Myometrial cell (primary cell): ENCODE results near the gene TUBA8. TPM values are rescaled to one million over a fixed set of nuclear protein-coding genes. Genes with fewer than 3 reads are reported as not detected.

ENCODE experiments used
- total RNA-seq: library from RNA; depleted of rRNA; stranded (reverse); fragments of >200 nt; gene quantifications from 2 replicates; pipeline ENCODE4 v1.2.3, GENCODE V29; 2015

TUBA8 gene
- 0.18 TPM in 1 of 2 replicates, not detected in the other for total RNA-seq

DNA sequence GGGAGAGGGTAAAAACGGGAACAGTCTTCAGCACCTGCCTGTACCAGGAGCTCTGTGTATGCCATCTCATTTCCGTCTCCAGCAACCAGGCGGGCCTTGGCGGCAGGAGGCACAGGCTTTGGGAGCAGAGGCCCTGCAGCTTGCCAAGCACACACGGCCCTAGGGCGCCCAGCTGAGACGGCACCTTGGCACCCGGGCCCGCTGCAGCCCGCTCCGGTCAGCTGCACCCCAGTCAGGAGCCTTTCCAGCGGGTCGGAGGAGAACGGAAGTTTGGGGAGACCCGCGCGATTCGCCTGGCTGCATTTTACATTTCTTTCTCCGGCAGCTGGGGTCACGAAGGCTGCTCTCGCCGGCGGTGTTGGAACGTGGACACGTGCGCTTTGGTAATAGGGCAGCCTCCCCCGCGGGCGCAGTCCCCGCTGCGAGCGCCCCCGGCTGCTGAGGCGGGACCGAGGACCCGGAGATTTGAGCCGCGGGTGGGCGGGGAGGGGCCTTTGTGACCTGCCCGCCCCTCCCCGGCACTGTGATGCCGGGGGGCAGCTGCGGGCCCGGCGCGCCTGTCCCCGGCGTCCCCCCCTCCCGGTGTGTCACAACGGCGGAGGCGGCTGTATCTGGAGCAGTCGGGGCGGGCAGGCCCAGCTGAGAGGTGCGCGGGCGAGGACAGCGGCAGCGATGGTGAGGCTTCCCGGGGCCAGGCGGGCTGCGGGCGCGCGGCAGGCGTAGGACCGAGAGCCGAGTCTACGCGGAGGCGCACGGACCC is at the start of gene TUBA8:
TSS of gene TUBA8 (plus strand) at position 616 of the 760 bp plus-strand sequence. CDS start at position 673, 57 bp downstream.

DNA sequence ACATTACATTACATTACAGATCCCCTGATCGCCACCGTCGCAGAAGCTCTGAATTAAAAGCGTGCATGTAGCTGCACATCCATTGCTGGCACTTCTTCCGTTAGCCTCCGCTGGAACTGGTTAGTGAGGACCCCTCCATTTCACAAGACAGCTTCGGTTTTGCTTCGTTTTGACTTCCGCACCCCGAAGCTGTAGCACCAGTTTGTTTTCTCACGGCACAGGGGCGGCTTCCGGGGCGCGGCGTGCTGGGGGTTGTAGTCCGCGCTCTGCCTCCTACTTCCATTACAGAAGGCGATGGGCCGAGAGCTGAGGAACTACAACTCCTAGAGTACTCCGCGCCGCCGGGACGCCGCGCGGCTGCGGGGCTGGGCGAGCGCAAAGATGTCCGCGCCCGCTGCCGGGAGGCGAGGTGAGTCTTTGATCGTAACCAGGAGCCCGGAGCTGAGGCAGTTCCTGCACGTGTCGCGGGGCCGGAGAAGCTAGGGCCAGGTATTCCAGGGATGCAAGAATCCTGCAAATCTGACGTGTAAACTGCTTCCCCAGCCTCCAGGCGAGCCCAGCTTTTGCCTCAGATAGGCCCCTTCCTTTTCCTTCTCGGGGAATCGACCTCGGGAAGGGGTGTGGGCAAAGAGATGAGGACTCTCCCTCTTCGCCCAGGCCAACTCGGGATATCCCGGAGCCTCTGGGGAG is 32.8 kb upstream of the TUBA8 start, which contains the start of gene PEX26:
TSS of gene PEX26 (plus strand) at position 352 of the 690 bp plus-strand sequence. CDS start 387 bp downstream, outside the sequence.

Other genes starting within 250 kb of the TUBA8 start
- gene MICAL3, start 86.2 kb upstream of the TUBA8 start, total RNA-seq, result 15.1 and 20.2 TPM in 2 replicates
- gene PEX26, start 32.8 kb upstream of the TUBA8 start, total RNA-seq, result 20.5 and 26.6 TPM in 2 replicates
- gene USP18, start 39.4 kb downstream of the TUBA8 start, total RNA-seq, result 5.5 and 5.8 TPM in 2 replicates